Measurements from ENCODE around the gene TMEM169. TPM values are rescaled to one million over a fixed set of nuclear protein-coding genes. Genes with fewer than 3 reads are reported as not detected.

Gene TMEM169
- total and polyA plus RNA-seq, 4 donors, result 0.42 to 1.9 (median 0.80) TPM

DNA sequence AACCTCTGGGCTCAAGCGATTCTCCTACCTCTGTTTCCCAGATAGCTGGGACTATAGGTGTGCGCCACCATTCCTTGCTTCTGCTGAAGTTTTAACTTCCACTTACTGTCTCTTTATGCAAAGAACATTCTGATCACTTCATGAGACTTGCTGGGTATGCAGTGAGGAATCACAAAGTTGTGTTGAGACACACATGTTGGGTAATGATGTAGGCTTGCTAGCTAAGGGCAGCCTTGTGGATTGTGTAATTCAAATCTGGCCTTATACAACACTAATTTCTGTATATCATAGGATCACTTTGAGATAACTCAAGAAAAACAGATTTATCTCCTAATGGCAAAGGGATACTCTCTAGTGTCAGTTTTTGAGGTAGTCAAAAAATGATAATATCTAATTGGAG is 51.7 kb downstream of the TMEM169 start:
- Histone ChIP-seq H3K27ac (ENCODE audit: low read depth in 1 of 2, low read length in 2 of 2) (peak overlapping the region in 1 of 2 donors; percentile 36), H3K36me3 (ENCODE audit: control insufficient read depth in 4 of 4, insufficient read depth in 3 of 4, low read depth in 1 of 4, low read length in 3 of 4) (peaks cover 13 to 60% (median 39%) of the 10 kb centered on the region in 4 donors), H3K9me3 (ENCODE audit: control insufficient read depth in 4 of 4, low read length in 3 of 4) (no peaks in the 10 kb centered on the region), H3K4me3 (ENCODE audit: low read depth in 1 of 3, low read length in 3 of 3) (no peak overlapping the region), H3K9ac (ENCODE audit: low read depth in 1 of 2, low read length in 2 of 2) (no peak overlapping the region), H3K27me3 (ENCODE audit: control insufficient read depth in 4 of 4, insufficient read depth in 4 of 4, low read length in 3 of 4) (no peaks in the 10 kb centered on the region), H3K4me1 (ENCODE audit: control insufficient read depth in 4 of 4, insufficient read depth in 4 of 4, low read length in 3 of 4) (peaks cover 12 to 69% (median 55%) of the 10 kb centered on the region in 4 donors)
- no peak for DNase-seq (ENCODE audit: low spot score)
- WGBS, result 93% methylated on average over 2 of the region's 2 CpGs
- TF ChIP-seq, protein P1, sequence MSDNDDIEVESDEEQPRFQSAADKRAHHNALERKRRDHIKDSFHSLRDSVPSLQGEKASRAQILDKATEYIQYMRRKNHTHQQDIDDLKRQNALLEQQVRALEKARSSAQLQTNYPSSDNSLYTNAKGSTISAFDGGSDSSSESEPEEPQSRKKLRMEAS (IDR thresholded peaks at IDR 0.05), result no peak
- TF ChIP-seq HNF4A (conservative IDR thresholded peaks at IDR 0.05) (peak in 1 of 2 donors; percentile 24), NR2F2 (IDR thresholded peaks at IDR 0.05) (peak; percentile 8), SP1 (IDR thresholded peaks at IDR 0.05) (peak; percentile 9), YY1 (IDR thresholded peaks at IDR 0.05) (peak; percentile 24), RXRA (IDR thresholded peaks at IDR 0.05) (peak; percentile 12 to 27), HNF4G (IDR thresholded peaks at IDR 0.05) (no peak)

DNA sequence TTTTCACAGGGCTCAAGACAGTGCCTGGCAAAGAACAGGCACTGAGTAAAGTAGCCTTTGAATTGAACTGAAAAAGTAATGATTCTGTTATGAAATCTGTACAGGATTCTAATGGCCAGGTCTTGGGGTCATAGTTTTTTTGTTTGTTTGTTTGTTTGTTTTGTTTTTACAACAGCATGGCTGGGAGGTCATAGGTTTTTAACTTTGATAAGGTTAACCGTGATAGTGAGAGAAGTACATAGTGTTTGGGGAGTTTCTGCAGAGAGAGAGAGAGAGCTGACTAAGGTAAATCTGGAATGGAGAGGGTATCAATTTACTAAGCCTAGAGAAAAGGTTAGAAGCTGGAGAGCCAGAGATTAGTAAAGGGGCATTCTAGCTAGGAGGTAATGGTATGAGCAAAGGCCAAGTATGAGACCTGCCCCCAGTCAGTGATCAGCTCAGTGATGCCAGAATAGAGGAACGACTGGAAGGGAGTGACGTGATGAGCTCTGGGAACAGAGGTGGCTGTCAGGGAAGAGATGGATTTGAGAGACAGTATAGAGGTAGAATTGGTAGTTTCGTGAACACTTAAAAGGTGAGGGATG is 53.3 kb downstream of the TMEM169 start:
- Histone ChIP-seq H3K27me3 (ENCODE audit: control insufficient read depth in 4 of 4, insufficient read depth in 4 of 4, low read length in 3 of 4) (no peaks in the 10 kb centered on the region), H3K36me3 (ENCODE audit: control insufficient read depth in 4 of 4, insufficient read depth in 3 of 4, low read depth in 1 of 4, low read length in 3 of 4) (peaks cover 14 to 63% (median 49%) of the 10 kb centered on the region in 4 donors), H3K27ac (ENCODE audit: low read depth in 1 of 2, low read length in 2 of 2) (peak overlapping the region; percentile 22 to 60), H3K4me3 (ENCODE audit: low read depth in 1 of 3, low read length in 3 of 3) (no peak overlapping the region), H3K9ac (ENCODE audit: low read depth in 1 of 2, low read length in 2 of 2) (no peak overlapping the region), H3K9me3 (ENCODE audit: control insufficient read depth in 4 of 4, low read length in 3 of 4) (no peaks in the 10 kb centered on the region), H3K4me1 (ENCODE audit: control insufficient read depth in 4 of 4, insufficient read depth in 4 of 4, low read length in 3 of 4) (peaks cover 10 to 56% (median 46%) of the 10 kb centered on the region in 4 donors)
- TF ChIP-seq, protein P1 (IDR thresholded peaks at IDR 0.05), result no peak
- TF ChIP-seq RXRA (IDR thresholded peaks at IDR 0.05) (peak; percentile 76 to 79), NR2F2 (IDR thresholded peaks at IDR 0.05) (peak; percentile 35), FOXA1 (IDR thresholded peaks at IDR 0.05) (no peak), SP1 (IDR thresholded peaks at IDR 0.05) (peak; percentile 66), HNF4G (IDR thresholded peaks at IDR 0.05) (peak; percentile 15), HNF4A (conservative IDR thresholded peaks at IDR 0.05) (peak in 1 of 2 donors; percentile 68), JUND (IDR thresholded peaks at IDR 0.05) (peak in 1 of 2 donors; percentile 31), RAD21 (IDR thresholded peaks at IDR 0.05) (peak in 1 of 2 donors; percentile 7), REST (IDR thresholded peaks at IDR 0.05) (peak; percentile 21), YY1 (IDR thresholded peaks at IDR 0.05) (peak; percentile 37)
- TF ChIP-seq, protein P2, sequence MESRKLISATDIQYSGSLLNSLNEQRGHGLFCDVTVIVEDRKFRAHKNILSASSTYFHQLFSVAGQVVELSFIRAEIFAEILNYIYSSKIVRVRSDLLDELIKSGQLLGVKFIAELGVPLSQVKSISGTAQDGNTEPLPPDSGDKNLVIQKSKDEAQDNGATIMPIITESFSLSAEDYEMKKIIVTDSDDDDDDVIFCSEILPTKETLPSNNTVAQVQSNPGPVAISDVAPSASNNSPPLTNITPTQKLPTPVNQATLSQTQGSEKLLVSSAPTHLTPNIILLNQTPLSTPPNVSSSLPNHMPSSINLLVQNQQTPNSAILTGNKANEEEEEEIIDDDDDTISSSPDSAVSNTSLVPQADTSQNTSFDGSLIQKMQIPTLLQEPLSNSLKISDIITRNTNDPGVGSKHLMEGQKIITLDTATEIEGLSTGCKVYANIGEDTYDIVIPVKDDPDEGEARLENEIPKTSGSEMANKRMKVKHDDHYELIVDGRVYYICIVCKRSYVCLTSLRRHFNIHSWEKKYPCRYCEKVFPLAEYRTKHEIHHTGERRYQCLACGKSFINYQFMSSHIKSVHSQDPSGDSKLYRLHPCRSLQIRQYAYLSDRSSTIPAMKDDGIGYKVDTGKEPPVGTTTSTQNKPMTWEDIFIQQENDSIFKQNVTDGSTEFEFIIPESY (IDR thresholded peaks at IDR 0.05), result no peak
- 48% methylated on average over 4 of the region's 4 CpGs for WGBS
- no peak for DNase-seq (ENCODE audit: low spot score)
